Heart left ventricle (tissue), 13 donors: ENCODE results near the gene ANAPC2.

Experiments used
- POLR2A ChIP-seq, 2 donors: fragments of 450-650 bp; IDR thresholded peaks; one replicate each; pipeline ENCODE4 v1.6.1; 2017; ENCODE audit warnings: antibody characterized with exemption in 2 of 2, mild to moderate bottlenecking in 2 of 2, moderate library complexity in 2 of 2
- TF ChIP-seq, protein P1 (sequence below), 12 donors: fragments of 200-600 bp; sonication (generic) in 4 of 12; IDR thresholded peaks; one replicate each; pipeline versions ENCODE4 v1.5.0 to v1.8.0; 2018 to 2022; ENCODE audit warnings: antibody characterized with exemption in 12 of 12, mild to moderate bottlenecking in 5 of 12
- donor health status: ischemic (EF 13 %, LVEDD 7.1; RV severe dilation, severe dysfunction).
- donor health status: DM: no; HTN: yes; CAD: no.
- donor health status: DM: no; HTN: no; CAD: no.
- donor health status: ischemic (EF 25% LVEDD 6.9; RV normal size, moderate dysfunction).
- donor health status: ischemic (EF 25% LVEDD 5.7; RV mildly dilated, moderate dysfunction).
- donor health status: ischemic (EF 35%, LVEDD 5.7; RV mildly dilated, moderate dysfunction).
- donor health status: nonischemic (EF 11% LVEDD 7.7; RV severe dilation, severe dysfunction).
- donor health status: DM: yes; HTN: yes; CAD: no.
- donor health status: PGD.
- donor health status: ischemic (EF 29% LVEDD 5.4; RV normal size, mild dysfunction).
- donor health status: nonischemic (EF 23%, LVEDD 6.1; RV moderate dilation, normal function).

DNA sequence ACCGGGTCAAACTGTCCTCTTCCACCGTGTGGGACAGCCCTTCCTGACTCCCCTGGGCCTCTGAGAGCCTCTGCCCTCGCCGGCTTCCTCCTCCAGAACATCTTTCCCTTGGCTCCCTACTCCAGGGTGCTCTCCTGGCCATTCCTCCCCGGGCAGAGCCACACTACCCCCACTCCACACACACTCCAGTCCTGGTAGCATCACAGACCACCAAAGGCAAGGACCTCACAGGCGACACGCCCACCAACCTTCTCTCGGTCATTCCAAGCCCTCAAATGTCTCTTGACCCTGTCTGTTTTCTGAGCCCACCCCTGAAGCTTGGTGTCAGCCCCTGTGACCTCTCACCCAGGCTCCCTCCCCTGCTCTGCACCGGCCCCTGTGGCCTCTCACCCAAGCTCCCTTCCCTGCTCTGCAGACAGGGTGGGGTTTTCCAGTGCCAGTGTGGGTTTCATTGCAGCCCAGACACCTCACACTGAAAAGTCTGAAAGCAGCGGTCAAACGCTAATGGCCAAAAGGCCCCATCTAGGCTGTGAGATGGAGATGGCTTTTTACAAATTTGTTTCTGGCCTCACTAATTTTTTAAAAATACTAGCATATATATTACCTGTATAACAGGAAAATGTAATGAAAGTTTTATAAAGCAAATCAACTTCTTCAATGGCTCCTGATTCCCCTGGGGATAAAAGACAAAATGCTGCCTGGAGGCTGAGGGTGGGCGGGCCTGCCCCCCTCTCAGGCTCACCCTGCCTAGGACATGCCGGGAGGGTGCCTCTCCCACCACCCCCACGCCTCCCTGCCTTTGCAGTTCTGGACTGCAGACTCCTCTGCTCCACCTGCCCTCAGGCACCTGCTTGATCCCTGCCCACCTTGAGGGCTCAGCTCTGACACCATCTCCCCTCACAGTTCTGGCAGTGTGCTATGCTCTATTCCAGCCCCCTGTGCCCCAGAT lies 29.0 kb downstream of the ANAPC2 start:
- TF ChIP-seq, protein P1, sequence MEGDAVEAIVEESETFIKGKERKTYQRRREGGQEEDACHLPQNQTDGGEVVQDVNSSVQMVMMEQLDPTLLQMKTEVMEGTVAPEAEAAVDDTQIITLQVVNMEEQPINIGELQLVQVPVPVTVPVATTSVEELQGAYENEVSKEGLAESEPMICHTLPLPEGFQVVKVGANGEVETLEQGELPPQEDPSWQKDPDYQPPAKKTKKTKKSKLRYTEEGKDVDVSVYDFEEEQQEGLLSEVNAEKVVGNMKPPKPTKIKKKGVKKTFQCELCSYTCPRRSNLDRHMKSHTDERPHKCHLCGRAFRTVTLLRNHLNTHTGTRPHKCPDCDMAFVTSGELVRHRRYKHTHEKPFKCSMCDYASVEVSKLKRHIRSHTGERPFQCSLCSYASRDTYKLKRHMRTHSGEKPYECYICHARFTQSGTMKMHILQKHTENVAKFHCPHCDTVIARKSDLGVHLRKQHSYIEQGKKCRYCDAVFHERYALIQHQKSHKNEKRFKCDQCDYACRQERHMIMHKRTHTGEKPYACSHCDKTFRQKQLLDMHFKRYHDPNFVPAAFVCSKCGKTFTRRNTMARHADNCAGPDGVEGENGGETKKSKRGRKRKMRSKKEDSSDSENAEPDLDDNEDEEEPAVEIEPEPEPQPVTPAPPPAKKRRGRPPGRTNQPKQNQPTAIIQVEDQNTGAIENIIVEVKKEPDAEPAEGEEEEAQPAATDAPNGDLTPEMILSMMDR (IDR thresholded peaks at IDR 0.05), result no peak
- no peak for TF ChIP-seq POLR2A (IDR thresholded peaks at IDR 0.05)
